GM12878 (cell line): Measurements from ENCODE around the gene NASP.
A peak's percentile ranks its signal among the peaks of the same experiment; 100 is the strongest.

Experiments used
- EZH2 ChIP-seq: IDR thresholded peaks from 2 replicates; pipeline ENCODE4 v1.6.1; 2012; ENCODE audit warnings: low read depth, mild to moderate bottlenecking, control low read depth, inconsistent platforms, low read length, borderline replicate concordance; ENCODE audit not compliant: control insufficient read depth
- FOXM1 ChIP-seq: IDR thresholded peaks from 2 replicates; pipeline ENCODE4 v1.6.1; 2012; ENCODE audit warnings: low read depth, mild to moderate bottlenecking, inconsistent platforms, low read length, moderate library complexity
- MYC ChIP-seq: IDR thresholded peaks from 2 replicates; pipeline ENCODE4 v1.6.1; 2011; ENCODE audit warnings: mild to moderate bottlenecking, low read length, moderate library complexity, inconsistent platforms; ENCODE audit not compliant: insufficient read depth, insufficient replicate concordance, insufficient read length, severe bottlenecking
- TF ChIP-seq, protein P1 (sequence below): IDR thresholded peaks from 2 replicates; pipeline ENCODE4 v1.6.1; 2011; ENCODE audit warnings: borderline replicate concordance, low read depth, mild to moderate bottlenecking, moderate library complexity, mixed read lengths, low read length; ENCODE audit not compliant: insufficient read depth; ENCODE audit errors: extremely low read length

DNA sequence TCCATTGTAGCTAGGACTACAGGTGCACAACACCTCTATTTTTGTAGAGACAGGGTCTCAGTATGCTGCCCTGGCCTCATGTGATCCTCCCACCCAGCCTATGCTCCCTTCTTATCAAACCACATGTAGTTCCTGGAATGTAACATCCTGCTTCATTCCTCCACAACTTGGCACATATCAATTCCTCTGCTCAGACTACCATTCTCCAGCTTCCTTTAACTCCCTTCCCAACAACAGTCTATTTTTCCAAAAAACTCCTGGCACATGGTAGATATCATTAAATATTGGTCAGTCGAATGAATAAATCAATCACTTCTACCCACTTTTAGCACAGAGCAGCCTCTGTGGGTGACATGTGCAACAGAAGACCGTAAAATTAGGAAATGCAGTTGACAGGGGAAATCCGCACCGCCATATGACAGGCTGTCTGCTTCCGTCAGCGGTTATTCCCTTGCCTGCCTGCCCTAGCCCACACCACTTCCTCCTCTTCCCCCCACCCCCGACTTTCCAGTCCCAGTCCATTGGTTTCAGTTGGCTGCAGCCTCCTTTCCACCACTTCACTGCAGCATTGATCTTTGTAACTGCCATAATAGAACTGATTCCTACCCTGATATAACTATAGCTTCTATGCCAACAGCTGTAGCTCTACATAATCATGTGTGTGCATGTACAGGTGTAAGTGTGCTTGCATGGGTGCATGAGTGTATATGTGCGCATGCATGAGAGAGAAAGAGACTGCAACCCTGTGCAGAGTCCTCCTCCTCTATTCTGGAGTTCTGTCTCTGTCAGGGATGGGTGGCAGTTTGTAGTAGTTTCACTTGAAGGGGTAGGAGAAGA, 40.0 kb upstream of the NASP start:
- TF ChIP-seq, protein P1, sequence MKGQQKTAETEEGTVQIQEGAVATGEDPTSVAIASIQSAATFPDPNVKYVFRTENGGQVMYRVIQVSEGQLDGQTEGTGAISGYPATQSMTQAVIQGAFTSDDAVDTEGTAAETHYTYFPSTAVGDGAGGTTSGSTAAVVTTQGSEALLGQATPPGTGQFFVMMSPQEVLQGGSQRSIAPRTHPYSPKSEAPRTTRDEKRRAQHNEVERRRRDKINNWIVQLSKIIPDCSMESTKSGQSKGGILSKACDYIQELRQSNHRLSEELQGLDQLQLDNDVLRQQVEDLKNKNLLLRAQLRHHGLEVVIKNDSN: no peak
- TF ChIP-seq MYC (no peak), EZH2 (no peak), FOXM1 (peak; percentile 95)
